Mucosa of rectum (tissue), 2 donors: ENCODE data around the gene SLC6A16.
"Not testable (repeated sequence)": the region's sequence is repeated elsewhere in the genome, so short reads cannot be mapped to it uniquely, and the experiment has no call there.

Source experiments
- H3K27ac ChIP-seq, 2 donors: one replicate each; pipeline ENCODE4 v1.7.0; 2013; ENCODE audit warnings: inconsistent platforms in 2 of 2, low read depth in 2 of 2, low read length in 2 of 2
- H3K27me3 ChIP-seq, 2 donors: one replicate each; pipeline ENCODE4 v1.7.0; 2013; ENCODE audit warnings: low read length in 2 of 2; ENCODE audit not compliant: control insufficient read depth in 2 of 2, insufficient read depth in 2 of 2
- H3K36me3 ChIP-seq, 2 donors: one replicate each; pipeline ENCODE4 v1.7.0; 2013; ENCODE audit warnings: low read length in 2 of 2; ENCODE audit not compliant: control insufficient read depth in 2 of 2, insufficient read depth in 2 of 2
- H3K4me1 ChIP-seq, 2 donors: one replicate each; pipeline ENCODE4 v1.7.0; 2013; ENCODE audit warnings: low read length in 2 of 2, mild to moderate bottlenecking in 1 of 2; ENCODE audit not compliant: control insufficient read depth in 2 of 2, insufficient read depth in 2 of 2
- H3K4me3 ChIP-seq, 2 donors: one replicate each; pipeline ENCODE4 v1.7.0; 2013; ENCODE audit warnings: low read length in 2 of 2
- H3K9ac ChIP-seq, 2 donors: one replicate each; pipeline ENCODE4 v1.7.0; 2013; ENCODE audit warnings: low read length in 2 of 2, low read depth in 1 of 2, mild to moderate bottlenecking in 1 of 2
- H3K9me3 ChIP-seq, 2 donors: one replicate each; pipeline ENCODE4 v1.7.0; 2013; ENCODE audit warnings: low read length in 2 of 2; ENCODE audit not compliant: control insufficient read depth in 2 of 2
- donor health status: healthy.
- donor health status: Normal muscosa, but diverticular disease.

The SLC6A16 gene

DNA sequence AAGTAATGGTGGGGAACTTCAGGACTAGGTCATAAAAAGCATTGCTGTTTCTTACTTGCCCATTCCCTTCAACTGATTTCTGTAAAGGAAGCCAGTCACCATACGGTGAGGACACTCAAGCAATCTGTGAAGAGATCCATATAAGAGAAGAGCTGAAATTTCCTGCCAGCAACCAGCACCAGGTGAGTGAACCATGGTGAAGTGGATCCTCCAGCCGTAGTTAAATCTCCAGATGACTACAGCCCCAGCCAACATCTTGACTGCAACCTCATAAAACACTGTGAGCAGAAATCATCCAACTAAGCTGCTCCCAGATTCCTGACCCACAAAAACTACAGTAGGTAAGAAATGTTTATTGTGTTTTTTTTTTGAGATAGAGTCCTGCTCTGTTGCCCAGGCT is 3.8 kb upstream of the SLC6A16 start:
- H3K4me3 ChIP-seq: no peak overlapping the region
- peaks cover 0 to 2% of the 10 kb centered on the region in 2 donors for H3K4me1 ChIP-seq
- no peaks in the 10 kb centered on the region for H3K36me3 ChIP-seq
- no peak overlapping the region for H3K27ac ChIP-seq
- no peak overlapping the region for H3K9ac ChIP-seq
- H3K9me3 ChIP-seq: no peaks in the 10 kb centered on the region
- no peaks in the 10 kb centered on the region for H3K27me3 ChIP-seq

DNA sequence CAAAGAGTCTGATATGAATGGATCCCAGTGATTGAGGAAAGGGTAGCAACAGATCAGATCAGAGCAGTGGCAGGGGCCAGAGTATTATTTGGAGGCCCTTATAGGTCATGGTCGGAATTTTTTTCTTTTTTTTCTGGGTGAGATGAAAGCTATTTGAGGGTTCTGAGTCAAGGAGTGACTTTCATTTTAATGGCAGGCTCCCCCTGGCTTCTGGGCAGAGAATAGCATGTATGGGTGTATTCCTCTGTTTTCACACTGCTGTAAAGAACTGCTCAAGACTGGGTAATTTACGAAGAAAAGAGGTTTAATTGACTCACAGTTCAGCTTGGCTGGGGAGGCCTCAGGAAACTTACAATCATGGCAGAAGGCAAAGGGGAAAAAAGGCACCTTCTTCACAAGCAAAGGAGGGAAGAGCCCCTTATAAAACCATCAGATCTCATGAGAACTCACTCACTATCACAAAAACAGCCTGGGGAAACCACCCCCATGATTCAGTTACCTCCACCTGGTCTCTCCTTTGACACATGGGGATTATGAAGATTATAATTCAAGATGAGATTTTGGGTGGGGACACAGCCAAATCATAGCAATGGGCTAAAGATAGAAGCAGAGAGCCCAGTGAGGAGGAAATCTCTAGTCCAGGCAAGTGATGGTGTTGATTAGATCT is 3.0 kb upstream of the SLC6A16 start:
- Histone ChIP-seq H3K27ac (no peak overlapping the region), H3K36me3 (no peaks in the 10 kb centered on the region), H3K4me1 (peaks cover 0 to 2% of the 10 kb centered on the region in 2 donors), H3K4me3 (no peak overlapping the region), H3K27me3 (no peaks in the 10 kb centered on the region), H3K9ac (no peak overlapping the region), H3K9me3 (no peaks in the 10 kb centered on the region)

DNA sequence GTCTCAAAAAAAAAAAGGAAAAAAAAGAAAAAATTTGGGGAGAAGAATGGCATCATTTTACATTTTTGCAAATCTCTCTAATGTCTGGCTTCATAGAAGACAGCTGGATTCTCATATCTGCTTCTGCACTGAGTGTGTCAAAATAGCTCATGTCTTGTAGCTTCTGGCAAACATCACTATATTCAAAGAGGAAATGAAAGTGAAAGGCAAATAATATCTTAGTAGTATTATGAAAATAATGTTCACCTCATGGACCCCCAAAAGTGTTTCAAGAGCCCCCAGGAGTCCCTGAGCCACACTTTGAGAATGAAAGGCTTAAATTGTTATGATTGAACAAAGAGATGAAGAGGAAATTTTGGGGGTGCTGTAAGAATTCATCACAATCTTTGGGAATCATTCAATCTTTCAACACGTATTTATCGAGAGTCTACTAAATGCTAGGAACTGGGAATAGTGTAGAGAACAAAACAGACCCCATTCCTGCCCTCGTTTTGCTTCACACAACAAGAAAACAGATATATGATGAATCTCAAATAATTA is 1.2 kb upstream of the SLC6A16 start:
- Histone ChIP-seq H3K36me3 (no peaks in the 10 kb centered on the region), H3K27ac (no peak overlapping the region), H3K27me3 (no peaks in the 10 kb centered on the region), H3K4me1 (peaks cover 0 to 2% of the 10 kb centered on the region in 2 donors), H3K9ac (no peak overlapping the region), H3K4me3 (no peak overlapping the region), H3K9me3 (no peaks in the 10 kb centered on the region)

DNA sequence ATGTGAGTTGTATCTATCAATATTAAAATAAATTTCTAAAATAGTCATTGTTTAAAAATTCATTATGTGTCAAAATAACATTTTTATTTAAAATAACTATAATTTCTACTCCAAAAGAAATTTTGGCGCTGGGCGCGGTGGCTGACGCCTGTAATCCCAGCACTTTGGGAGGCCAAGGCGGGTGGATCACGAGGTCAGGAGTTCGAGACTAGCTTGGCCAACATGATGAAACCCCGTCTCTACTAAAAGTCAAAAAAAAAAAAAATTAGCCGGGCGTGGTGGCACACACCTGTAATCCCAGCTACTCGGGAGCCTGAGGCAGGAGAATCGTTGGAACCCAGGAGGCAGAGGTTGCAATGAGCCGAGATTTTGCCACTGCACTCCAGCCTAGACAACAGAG is 765 bp upstream of the SLC6A16 start:
- not testable (repeated sequence) for H3K36me3 ChIP-seq, H3K9ac ChIP-seq, H3K4me3 ChIP-seq, H3K27ac ChIP-seq, H3K9me3 ChIP-seq, H3K4me1 ChIP-seq, H3K27me3 ChIP-seq

DNA sequence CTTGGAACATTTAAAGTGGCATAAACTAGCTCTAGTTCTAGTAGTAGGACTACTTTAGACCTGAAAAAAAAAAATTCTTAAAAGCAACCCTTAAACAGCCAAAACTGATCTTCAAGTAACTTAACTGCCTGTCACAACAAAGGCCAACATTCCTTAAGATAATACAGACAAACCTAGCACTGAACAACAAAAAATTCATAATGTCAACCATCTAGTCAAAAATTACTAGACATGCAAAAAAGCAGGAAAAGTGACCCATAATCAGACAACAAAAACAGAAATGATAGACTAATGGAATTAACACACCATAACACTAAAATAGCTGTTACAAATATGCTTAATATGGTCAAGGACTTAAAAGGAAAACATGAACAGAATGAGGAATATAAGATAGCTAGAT is 6.7 kb downstream of the SLC6A16 start:
- H3K4me1 ChIP-seq: no peaks in the 10 kb centered on the region
- H3K27ac ChIP-seq: no peak overlapping the region
- peaks cover 0 to 6% of the 10 kb centered on the region in 2 donors for H3K9me3 ChIP-seq
- H3K27me3 ChIP-seq: no peaks in the 10 kb centered on the region
- no peak overlapping the region for H3K4me3 ChIP-seq
- no peaks in the 10 kb centered on the region for H3K36me3 ChIP-seq
- no peak overlapping the region for H3K9ac ChIP-seq

DNA sequence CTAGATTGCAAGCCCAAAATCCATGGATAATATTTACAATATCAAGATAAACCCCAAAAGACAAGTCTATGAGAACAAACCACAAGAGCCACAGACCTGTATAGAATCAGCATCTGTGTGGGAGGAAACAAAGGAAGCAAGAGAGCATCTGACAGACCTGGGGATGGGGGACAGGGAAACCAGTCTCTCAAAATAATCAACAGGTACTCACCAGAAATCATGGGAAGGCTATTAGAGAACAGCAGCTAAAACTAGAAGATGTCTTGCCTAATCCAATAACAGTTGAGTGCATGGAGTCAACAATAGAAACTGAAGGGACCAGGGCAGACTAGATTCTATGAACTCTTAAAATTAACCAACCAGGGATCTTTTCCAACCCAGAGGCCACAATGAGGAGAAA is 8.7 kb downstream of the SLC6A16 start:
- Histone ChIP-seq H3K27ac (no peak overlapping the region), H3K9me3 (peaks cover 0 to 6% of the 10 kb centered on the region in 2 donors), H3K4me3 (no peak overlapping the region), H3K9ac (no peak overlapping the region), H3K36me3 (no peaks in the 10 kb centered on the region), H3K27me3 (no peaks in the 10 kb centered on the region), H3K4me1 (no peaks in the 10 kb centered on the region)

DNA sequence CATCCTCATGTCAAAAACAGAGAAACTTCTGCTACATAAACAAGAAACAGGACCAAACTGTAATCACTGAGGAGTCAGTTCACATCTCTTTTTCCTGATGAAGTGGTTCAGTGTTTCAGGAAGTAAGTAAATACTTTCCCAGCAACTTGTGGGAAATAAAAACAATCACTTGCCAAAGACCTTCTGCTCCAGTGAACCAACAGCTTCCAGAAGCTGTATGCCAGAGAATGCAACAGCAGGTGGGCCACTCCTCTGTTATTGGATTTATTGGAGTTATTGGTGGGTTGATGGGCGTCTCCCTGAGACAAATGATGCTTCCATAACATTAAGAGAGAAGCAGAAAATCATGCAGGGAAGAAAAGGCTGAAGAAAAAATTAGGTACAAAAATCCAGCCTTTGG is 9.9 kb downstream of the SLC6A16 start:
- peaks cover 0 to 6% of the 10 kb centered on the region in 2 donors for H3K9me3 ChIP-seq
- no peak overlapping the region for H3K9ac ChIP-seq
- H3K27ac ChIP-seq: no peak overlapping the region
- no peaks in the 10 kb centered on the region for H3K4me1 ChIP-seq
- no peak overlapping the region for H3K4me3 ChIP-seq
- no peaks in the 10 kb centered on the region for H3K27me3 ChIP-seq
- no peaks in the 10 kb centered on the region for H3K36me3 ChIP-seq

DNA sequence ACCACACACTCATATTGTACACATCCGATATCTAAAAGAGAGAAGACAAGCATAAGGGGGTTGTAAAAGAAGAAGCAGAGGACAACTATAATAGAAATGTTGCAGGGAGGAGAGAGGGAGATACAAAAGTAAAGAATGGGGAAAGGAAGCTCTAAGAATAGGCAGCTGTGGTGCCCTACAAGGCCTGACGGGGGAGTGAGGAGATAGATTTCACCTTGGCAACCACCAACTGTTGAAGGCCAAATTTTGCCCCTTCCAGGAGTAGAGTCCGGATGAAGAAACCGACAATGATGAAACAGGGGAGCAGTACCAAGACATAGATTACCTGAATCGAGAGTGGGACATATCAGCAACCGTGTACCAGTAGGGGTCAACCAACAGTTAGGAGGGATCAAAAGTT is 15.9 kb downstream of the SLC6A16 start:
- Histone ChIP-seq H3K9me3 (no peaks in the 10 kb centered on the region), H3K27me3 (no peaks in the 10 kb centered on the region), H3K4me3 (no peak overlapping the region), H3K36me3 (no peaks in the 10 kb centered on the region), H3K9ac (no peak overlapping the region), H3K27ac (no peak overlapping the region), H3K4me1 (no peaks in the 10 kb centered on the region)

DNA sequence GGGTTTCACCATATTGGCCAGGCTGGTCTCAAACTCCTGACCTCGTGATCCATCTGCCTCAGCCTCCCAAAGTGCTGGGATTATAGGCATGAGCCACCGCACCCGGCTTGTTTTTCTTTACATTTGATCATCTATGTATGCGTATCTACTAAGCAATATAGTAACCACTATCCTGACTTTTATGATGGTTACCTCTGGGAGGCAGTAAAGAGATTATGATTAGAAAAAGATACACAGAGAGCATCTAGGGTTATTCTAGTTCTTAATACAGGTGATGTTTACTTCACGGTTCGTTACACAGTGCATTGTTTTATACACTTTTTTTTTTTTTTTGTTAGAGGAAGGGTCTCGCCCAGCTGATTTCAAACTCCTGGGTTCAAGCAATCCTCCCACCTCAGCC is 18.3 kb downstream of the SLC6A16 start:
- H3K9me3 ChIP-seq, H3K9ac ChIP-seq, H3K4me3 ChIP-seq, H3K27ac ChIP-seq, H3K36me3 ChIP-seq, H3K4me1 ChIP-seq, H3K27me3 ChIP-seq: not testable (repeated sequence)

DNA sequence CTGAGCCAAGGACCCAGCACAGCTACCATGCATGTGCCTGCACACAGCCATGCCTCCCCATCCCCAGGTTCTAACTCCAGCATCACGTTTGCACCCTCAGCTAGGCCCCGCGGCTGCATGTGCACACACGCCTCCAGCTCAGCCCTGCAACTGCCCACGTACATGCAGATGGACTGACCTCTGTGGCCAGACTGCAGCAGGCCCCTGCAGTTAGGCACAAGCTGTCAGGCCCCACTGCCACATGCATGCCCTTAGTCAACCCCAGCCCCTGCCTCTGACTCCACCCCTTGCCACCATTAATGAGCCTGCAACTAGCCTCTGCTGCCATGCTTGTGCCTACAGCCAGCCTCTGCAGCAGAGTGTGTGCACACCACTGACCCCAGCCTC is 23.1 kb downstream of the SLC6A16 start:
- H3K36me3 ChIP-seq: no peaks in the 10 kb centered on the region
- H3K9me3 ChIP-seq: no peaks in the 10 kb centered on the region
- H3K4me3 ChIP-seq: no peak overlapping the region
- no peaks in the 10 kb centered on the region for H3K27me3 ChIP-seq
- peaks cover 0 to 2% of the 10 kb centered on the region in 2 donors for H3K4me1 ChIP-seq
- no peak overlapping the region for H3K27ac ChIP-seq
- no peak overlapping the region for H3K9ac ChIP-seq
